IMR-90 (cell line): ENCODE data around the gene KLHL28. TPM values are rescaled to one million over a fixed set of nuclear protein-coding genes. Genes with fewer than 3 reads are reported as not detected.

Experiments used
- ATAC-seq: fragments of 200-7000 bp; cut with Tn5 transposase; 2 replicates; pipeline ENCODE4 v1.9.1; 2020; ENCODE audit warnings: low read depth, mild to moderate bottlenecking, moderate library complexity
- BruUV-seq: library from RNA; stranded (reverse); fragments of 400-500 nt; replicated peaks from 2 replicates; lab custom pipeline; 2021; lab: Mats Ljungman, UMichigan
- CTCF ChIA-PET: fragments of 300-600 bp; formaldehyde crosslinking; extraction: SDS; loops from one replicate; lab custom pipeline; 2021; ENCODE audit warnings: antibody characterized with exemption; lab: Yijun Ruan, JAX
- POLR2A ChIA-PET: fragments of 300-600 bp; sonication (Branson Sonifier 250); formaldehyde crosslinking; loops from one replicate; lab custom pipeline; 2022; ENCODE audit warnings: antibody characterized with exemption; ENCODE audit not compliant: unreplicated experiment; lab: Charles Lee
- DNase-seq: peaks from one replicate; pipeline ENCODE4 v3.0.0; 2013
- H2AFZ ChIP-seq: replicated peaks from 2 replicates; pipeline ENCODE3; 2013; ENCODE audit warnings: low read length, mild to moderate bottlenecking; ENCODE audit not compliant: poor library complexity
- H2AK5ac ChIP-seq: 2 replicates; pipeline ENCODE4 v1.6.1; 2013; ENCODE audit warnings: low read depth, low read length, inconsistent platforms
- H2AK9ac ChIP-seq: replicated peaks from 2 replicates; pipeline ENCODE3; 2013; ENCODE audit warnings: mild to moderate bottlenecking, low read depth, low read length, moderate library complexity; ENCODE audit not compliant: poor library complexity
- H2BK120ac ChIP-seq: 2 replicates; pipeline ENCODE4 v1.6.1; 2013; ENCODE audit warnings: low read depth, low read length, inconsistent platforms
- H2BK15ac ChIP-seq: 3 replicates; pipeline ENCODE4 v1.6.1; 2013; ENCODE audit warnings: low read depth, low read length, inconsistent platforms
- H2BK20ac ChIP-seq: 2 replicates; pipeline ENCODE4 v1.6.1; 2013; ENCODE audit warnings: low read depth, mild to moderate bottlenecking, inconsistent platforms, low read length, moderate library complexity
- H2BK5ac ChIP-seq: 2 replicates; pipeline ENCODE4 v1.6.1; 2013; ENCODE audit warnings: mild to moderate bottlenecking, low read depth, low read length, inconsistent platforms; ENCODE audit not compliant: poor library complexity, severe bottlenecking
- H3K14ac ChIP-seq: replicated peaks from 2 replicates; pipeline ENCODE4 v1.6.1; 2013; ENCODE audit warnings: low read depth, low read length, inconsistent platforms
- H3K18ac ChIP-seq: 2 replicates; pipeline ENCODE4 v1.6.1; 2013; ENCODE audit warnings: low read depth, low read length, control low read depth
- H3K23ac ChIP-seq: 2 replicates; pipeline ENCODE4 v1.6.1; 2013; ENCODE audit warnings: low read depth, low read length, inconsistent platforms
- H3K27ac ChIP-seq: 2 replicates; pipeline ENCODE4 v1.5.1; 2013; ENCODE audit warnings: mild to moderate bottlenecking, control low read depth, low read length; ENCODE audit not compliant: insufficient read depth
- H3K27me3 ChIP-seq: 2 replicates; pipeline ENCODE4 v1.6.1; 2013; ENCODE audit warnings: low read length; ENCODE audit not compliant: control insufficient read depth, insufficient read depth
- H3K36me3 ChIP-seq: 2 replicates; pipeline ENCODE4 v1.6.1; 2013; ENCODE audit warnings: low read length, mixed read lengths; ENCODE audit not compliant: control insufficient read depth, insufficient read depth
- H3K4ac ChIP-seq: 2 replicates; pipeline ENCODE4 v1.6.1; 2013; ENCODE audit warnings: low read depth, low read length, inconsistent platforms
- H3K4me1 ChIP-seq: 2 replicates; pipeline ENCODE4 v1.6.1; 2013; ENCODE audit warnings: low read length, mixed read lengths; ENCODE audit not compliant: control insufficient read depth, insufficient read depth
- H3K4me2 ChIP-seq: 2 replicates; pipeline ENCODE4 v1.6.1; 2013; ENCODE audit warnings: low read depth, mild to moderate bottlenecking, control low read depth, low read length, moderate library complexity
- H3K4me3 ChIP-seq: 2 replicates; pipeline ENCODE4 v1.5.1; 2013; ENCODE audit warnings: low read depth, mild to moderate bottlenecking, control low read depth, low read length, moderate library complexity; ENCODE audit not compliant: insufficient read depth
- H3K56ac ChIP-seq: 2 replicates; pipeline ENCODE4 v1.6.1; 2013; ENCODE audit warnings: low read length, inconsistent platforms; ENCODE audit not compliant: insufficient read depth; ENCODE audit errors: extremely low read depth
- H3K79me1 ChIP-seq, 2 experiments: 2 replicates each; pipeline ENCODE4 v1.6.1; 2013; ENCODE audit warnings: low read length in 2 of 2, inconsistent platforms in 1 of 2, low read depth in 1 of 2
- H3K9ac ChIP-seq: 2 replicates; pipeline ENCODE4 v1.6.1; 2013; ENCODE audit warnings: low read depth, low read length, control low read depth
- H3K9me1 ChIP-seq: 2 replicates; pipeline ENCODE4 v1.6.1; 2013; ENCODE audit warnings: low read length, inconsistent platforms; ENCODE audit not compliant: insufficient read depth
- H3K9me3 ChIP-seq: 2 replicates; pipeline ENCODE4 v1.6.1; 2013; ENCODE audit warnings: low read length; ENCODE audit not compliant: control insufficient read depth, insufficient read depth
- H4K20me1 ChIP-seq: 2 replicates; pipeline ENCODE4 v1.6.1; 2013; ENCODE audit warnings: low read length, inconsistent platforms; ENCODE audit not compliant: insufficient read depth
- H4K5ac ChIP-seq: 2 replicates; pipeline ENCODE4 v1.6.1; 2013; ENCODE audit warnings: mild to moderate bottlenecking, low read depth, low read length, control low read depth
- H4K8ac ChIP-seq, 2 experiments: 2 replicates each; pipeline ENCODE4 v1.6.1; 2013; ENCODE audit warnings: low read depth in 2 of 2, low read length in 2 of 2, control low read depth in 1 of 2, inconsistent platforms in 1 of 2
- H4K91ac ChIP-seq: 2 replicates; pipeline ENCODE4 v1.6.1; 2013; ENCODE audit warnings: low read depth, low read length, inconsistent platforms; ENCODE audit not compliant: insufficient read depth
- BHLHE40 ChIP-seq: fragments of 150-350 bp; IDR thresholded peaks from 2 replicates; pipeline ENCODE4 v1.6.1; 2016; ENCODE audit warnings: mild to moderate bottlenecking, low read depth, low read length
- CEBPB ChIP-seq: IDR thresholded peaks from 2 replicates; pipeline ENCODE4 v1.6.1; 2012; ENCODE audit warnings: low read depth, low read length, improper control_type of control experiment
- CHD1 ChIP-seq: IDR thresholded peaks from 2 replicates; pipeline ENCODE4 v1.6.1; 2012; ENCODE audit warnings: low read depth, low read length, improper control_type of control experiment
- FOS ChIP-seq: fragments of 150-350 bp; IDR thresholded peaks from 2 replicates; pipeline ENCODE4 v1.6.1; 2016; ENCODE audit warnings: low read depth, low read length
- MAFK ChIP-seq: IDR thresholded peaks from 2 replicates; pipeline ENCODE4 v1.6.1; 2012; ENCODE audit warnings: low read depth, low read length, improper control_type of control experiment
- MAZ ChIP-seq: IDR thresholded peaks from 2 replicates; pipeline ENCODE4 v1.6.1; 2012; ENCODE audit warnings: low read depth, mild to moderate bottlenecking, low read length, improper control_type of control experiment, moderate library complexity, borderline replicate concordance
- NFE2L2 ChIP-seq: fragments of 150-350 bp; IDR thresholded peaks from 2 replicates; pipeline ENCODE4 v1.6.1; 2016; ENCODE audit warnings: low read depth, mild to moderate bottlenecking, low read length
- POLR2A ChIP-seq: IDR thresholded peaks from 2 replicates; pipeline ENCODE4 v1.6.1; 2012; ENCODE audit warnings: mild to moderate bottlenecking, low read depth, low read length
- RAD21 ChIP-seq: IDR thresholded peaks from 2 replicates; pipeline ENCODE4 v1.6.1; 2012; ENCODE audit warnings: low read length, improper control_type of control experiment
- RFX5 ChIP-seq: IDR thresholded peaks from 2 replicates; pipeline ENCODE4 v1.8.0; 2012; ENCODE audit warnings: low read depth, mild to moderate bottlenecking, low read length, moderate library complexity
- SMC3 ChIP-seq: fragments of 150-350 bp; IDR thresholded peaks from 2 replicates; pipeline ENCODE4 v1.6.1; 2016; ENCODE audit warnings: low read depth, mild to moderate bottlenecking, antibody characterized with exemption, low read length, moderate library complexity
- WGBS, 2 experiments: methylation state at CpG; one replicate each; pipeline versions ENCODE4 v1.1.5 to v1.1.7; 2013; ENCODE audit warnings: missing lambda C conversion rate in 2 of 2; ENCODE audit not compliant: insufficient read length in 1 of 2; ENCODE audit errors: extremely low coverage in 2 of 2; 5-methylcytosine and 5-hydroxymethylcytosine counted together
- dilution Hi-C: fragments of 300-500 bp; cut with HindIII; formaldehyde crosslinking; loops from one replicate; pipeline ENCODE4 v1.14.3; 2018; ENCODE audit warnings: low sequenced_read_pairs; ENCODE audit not compliant: unreplicated experiment
- in situ Hi-C: fragments of 300-500 bp; cut with MboI; formaldehyde crosslinking; loops from 3 replicates; pipeline ENCODE4 v1.14.3; 2019; ENCODE audit warnings: low sequenced_read_pairs, inconsistent platforms, mixed read lengths
- intact Hi-C: fragments of 100-400 bp; cut with micrococcal nuclease; formaldehyde crosslinking; loops from 2 replicates; pipeline ENCODE4 v1.10.0; 2022
- polyA plus RNA-seq, 3 experiments: library from polyadenylated mRNA; depleted of rRNA; stranded (reverse); fragments of >200 nt; gene quantifications; 2 replicates each; pipeline ENCODE4 v1.2.3, GENCODE V29; 2012; ENCODE audit warnings: low replicate concordance in 1 of 3
- total RNA-seq: library from RNA; depleted of rRNA; stranded (reverse); fragments of >200 nt; gene quantifications from 2 replicates; pipeline ENCODE4 v1.2.3, GENCODE V29; 2012
- TF ChIP-seq, protein P1 (sequence below): conservative IDR thresholded peaks from 2 replicates; pipeline ENCODE4 v1.5.1; 2012; ENCODE audit warnings: mild to moderate bottlenecking, low read depth, low read length, improper control_type of control experiment
- TF ChIP-seq, protein P2 (sequence below): fragments of 150-350 bp; IDR thresholded peaks from 2 replicates; pipeline ENCODE4 v1.6.1; 2017; ENCODE audit warnings: mild to moderate bottlenecking, antibody characterized with exemption, low read length, low read depth

KLHL28 gene
- total and polyA plus RNA-seq, 2 of the 4 experiments (the other 2 are of a cell fraction) = 2.9 to 7.7 TPM

DNA sequence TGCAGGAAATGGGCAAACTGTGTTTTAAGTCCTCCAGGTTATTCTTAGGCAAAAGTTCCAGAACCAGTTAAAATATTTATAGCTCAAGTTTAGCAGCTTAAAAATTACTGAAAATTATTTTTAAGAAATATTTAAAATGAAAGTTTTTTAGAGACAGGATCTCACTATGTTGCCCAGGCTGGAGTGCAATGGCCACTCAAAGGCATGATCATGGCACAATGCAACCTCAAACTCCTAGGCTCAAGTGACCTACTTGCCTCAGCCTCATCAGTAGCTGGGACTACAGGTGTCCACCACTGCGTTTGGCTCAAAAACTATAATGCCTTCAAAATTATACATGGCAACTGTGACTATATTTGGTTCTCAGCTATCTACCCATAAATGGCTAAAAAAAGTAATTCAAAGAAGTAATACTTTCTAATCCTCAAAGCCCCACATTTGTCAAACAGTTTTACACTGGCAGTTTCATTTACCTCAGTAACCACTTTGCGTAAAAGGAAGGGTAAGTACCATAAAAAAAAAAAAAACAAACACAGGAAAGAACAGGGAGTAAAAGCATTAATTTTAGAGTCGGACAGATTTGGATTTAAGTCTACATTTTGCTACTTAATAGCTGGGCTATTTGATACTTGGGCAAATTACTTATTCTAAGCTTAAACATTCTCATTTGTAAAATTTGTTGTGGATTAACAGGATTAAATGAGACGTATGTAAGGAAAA, 9.2 kb downstream of the KLHL28 start:
- no peak overlapping the region for H2AK5ac ChIP-seq
- no CpG with 5 or more reads among the region's 4 CpGs for WGBS, 2 experiments
- no peak overlapping the region for H3K14ac ChIP-seq
- no peak overlapping the region for H3K4me3 ChIP-seq
- H2AK9ac ChIP-seq = no peak overlapping the region
- H3K4me1 ChIP-seq = no peaks in the 10 kb centered on the region; the same call in 1 of the 2 replicates
- no peak overlapping the region for H3K9ac ChIP-seq
- no peak overlapping the region for H3K56ac ChIP-seq
- H2BK20ac ChIP-seq = no peak overlapping the region
- 0 out of 2 replicates have a peak, but pooled peaks cover 2% of the 10 kb centered on the region for H3K9me1 ChIP-seq
- H2AFZ ChIP-seq = no peak overlapping the region
- ChIA-PET CTCF (no interaction called here), POLR2A (no interaction called here)
- in situ Hi-C loops = no loop called here
- no peak overlapping the region for H2BK120ac ChIP-seq
- dilution Hi-C loops = no loop called here
- H3K27me3 ChIP-seq = no peaks in the 10 kb centered on the region
- no peak for TF ChIP-seq POLR2A
- no peak for TF ChIP-seq NFE2L2
- TF ChIP-seq, protein P1, sequence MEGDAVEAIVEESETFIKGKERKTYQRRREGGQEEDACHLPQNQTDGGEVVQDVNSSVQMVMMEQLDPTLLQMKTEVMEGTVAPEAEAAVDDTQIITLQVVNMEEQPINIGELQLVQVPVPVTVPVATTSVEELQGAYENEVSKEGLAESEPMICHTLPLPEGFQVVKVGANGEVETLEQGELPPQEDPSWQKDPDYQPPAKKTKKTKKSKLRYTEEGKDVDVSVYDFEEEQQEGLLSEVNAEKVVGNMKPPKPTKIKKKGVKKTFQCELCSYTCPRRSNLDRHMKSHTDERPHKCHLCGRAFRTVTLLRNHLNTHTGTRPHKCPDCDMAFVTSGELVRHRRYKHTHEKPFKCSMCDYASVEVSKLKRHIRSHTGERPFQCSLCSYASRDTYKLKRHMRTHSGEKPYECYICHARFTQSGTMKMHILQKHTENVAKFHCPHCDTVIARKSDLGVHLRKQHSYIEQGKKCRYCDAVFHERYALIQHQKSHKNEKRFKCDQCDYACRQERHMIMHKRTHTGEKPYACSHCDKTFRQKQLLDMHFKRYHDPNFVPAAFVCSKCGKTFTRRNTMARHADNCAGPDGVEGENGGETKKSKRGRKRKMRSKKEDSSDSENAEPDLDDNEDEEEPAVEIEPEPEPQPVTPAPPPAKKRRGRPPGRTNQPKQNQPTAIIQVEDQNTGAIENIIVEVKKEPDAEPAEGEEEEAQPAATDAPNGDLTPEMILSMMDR = no peak
- no peak for TF ChIP-seq BHLHE40
- TF ChIP-seq CHD1 = no peak
- TF ChIP-seq MAFK = no peak
- no peak for TF ChIP-seq RFX5
- TF ChIP-seq MAZ = no peak
- no peak for TF ChIP-seq FOS
- TF ChIP-seq, protein P2, sequence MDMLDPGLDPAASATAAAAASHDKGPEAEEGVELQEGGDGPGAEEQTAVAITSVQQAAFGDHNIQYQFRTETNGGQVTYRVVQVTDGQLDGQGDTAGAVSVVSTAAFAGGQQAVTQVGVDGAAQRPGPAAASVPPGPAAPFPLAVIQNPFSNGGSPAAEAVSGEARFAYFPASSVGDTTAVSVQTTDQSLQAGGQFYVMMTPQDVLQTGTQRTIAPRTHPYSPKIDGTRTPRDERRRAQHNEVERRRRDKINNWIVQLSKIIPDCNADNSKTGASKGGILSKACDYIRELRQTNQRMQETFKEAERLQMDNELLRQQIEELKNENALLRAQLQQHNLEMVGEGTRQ = no peak
- TF ChIP-seq SMC3 = no peak
- TF ChIP-seq CEBPB = no peak
- TF ChIP-seq RAD21 = no peak
- H2BK15ac ChIP-seq = no peak overlapping the region
- no peak overlapping the region for H3K18ac ChIP-seq
- no peak overlapping the region for H4K5ac ChIP-seq
- no peak overlapping the region for H4K91ac ChIP-seq
- DNase-seq = no peak
- H3K4me2 ChIP-seq = no peak overlapping the region
- no peaks in the 10 kb centered on the region for H3K9me3 ChIP-seq
- H3K27ac ChIP-seq = no peak overlapping the region
- H3K36me3 ChIP-seq = peaks cover 2% of the 10 kb centered on the region; the same call in 1 of the 2 replicates
- no peak overlapping the region for H3K23ac ChIP-seq
- H2BK5ac ChIP-seq = no peak overlapping the region
- H4K20me1 ChIP-seq = peaks cover 14% of the 10 kb centered on the region; the same call in 1 of the 2 replicates
- H3K79me1 ChIP-seq = peaks cover 9 to 38% of the 10 kb centered on the region in 2 experiments
- no peak for ATAC-seq
- BruUV-seq = no TSS peak
- H4K8ac ChIP-seq = no peak overlapping the region
- H3K4ac ChIP-seq = no peak overlapping the region
- intact Hi-C loops = no loop called here
